HepG2 (cell line): ENCODE data around the gene MAP3K20. TPM values are rescaled to one million over a fixed set of nuclear protein-coding genes. Genes with fewer than 3 reads are reported as not detected.

Experiments
- ARID5B ChIP-seq: IDR thresholded peaks from 2 replicates; pipeline ENCODE4 v1.4.0; 2020; ENCODE audit warnings: mild to moderate bottlenecking, missing genetic modification reagents
- FOXA3 ChIP-seq: IDR thresholded peaks from 2 replicates; pipeline ENCODE4 v1.6.1; 2016; ENCODE audit warnings: missing genetic modification reagents, missing compliant biosample characterization
- ISL2 ChIP-seq: sonication (generic); formaldehyde crosslinking; IDR thresholded peaks from 2 replicates; pipeline ENCODE4 v1.5.0; 2020; ENCODE audit warnings: missing genetic modification reagents
- NR3C1 ChIP-seq: sonication (generic); formaldehyde crosslinking; IDR thresholded peaks from 2 replicates; pipeline ENCODE4 v1.4.0; 2020; ENCODE audit warnings: missing genetic modification reagents
- SOX13 ChIP-seq, 3 experiments: fragments of 450-650 bp in 1 of 3; sonication (generic) in 1 of 3; formaldehyde crosslinking in 1 of 3; IDR thresholded peaks in 2 of 3; conservative IDR thresholded peaks in 1 of 3; 2 replicates each; pipeline versions ENCODE4 v1.5.0 to v1.6.1; 2016 to 2020; ENCODE audit warnings: antibody characterized with exemption in 1 of 3, mild to moderate bottlenecking in 1 of 3, missing compliant biosample characterization in 1 of 3, missing genetic modification reagents in 1 of 3, moderate library complexity in 1 of 3
- TEAD2 ChIP-seq: sonication (generic); formaldehyde crosslinking; IDR thresholded peaks from 2 replicates; pipeline ENCODE4 v1.9.0; 2021; ENCODE audit warnings: missing genetic modification reagents
- ZNF280B ChIP-seq: sonication (generic); formaldehyde crosslinking; IDR thresholded peaks from 2 replicates; pipeline ENCODE4 v1.5.0; 2020; ENCODE audit warnings: missing genetic modification reagents, mild to moderate bottlenecking, borderline replicate concordance
- ZNF550 ChIP-seq: sonication (generic); formaldehyde crosslinking; IDR thresholded peaks from 2 replicates; pipeline ENCODE4 v1.4.0; 2020; ENCODE audit warnings: mild to moderate bottlenecking, missing genetic modification reagents, borderline replicate concordance
- ZNF644 ChIP-seq: IDR thresholded peaks from 2 replicates; pipeline ENCODE4 v1.6.1; 2016; ENCODE audit warnings: low read depth
- ZNF850 ChIP-seq: sonication (generic); formaldehyde crosslinking; conservative IDR thresholded peaks from 2 replicates; pipeline ENCODE4 v1.9.0; 2021; ENCODE audit warnings: mild to moderate bottlenecking, missing genetic modification reagents
- polyA plus RNA-seq, 8 experiments: library from polyadenylated mRNA; depleted of rRNA in 3 of 8; stranded (reverse) in 7 of 8; unstranded in 1 of 8; fragments of >200 nt; fragmentation: Illumina TruSeq in 4 of 8; extraction: Trizol in 4 of 8; gene quantifications; 2 replicates each; pipeline versions ENCODE4 v1.2.1 to v1.2.3, GENCODE V29; 2011 to 2016; ENCODE audit warnings: low read depth in 4 of 8, missing spikeins in 1 of 8, mixed read lengths in 1 of 8; ENCODE audit not compliant: insufficient read depth in 1 of 8
- total RNA-seq, 5 experiments: library from RNA; depleted of rRNA; stranded (reverse); fragments of >200 nt; fragmentation: Illumina TruSeq; extraction: Trizol; gene quantifications; 2 replicates each; pipeline ENCODE4 v1.2.3, GENCODE V29; 2016; ENCODE audit warnings: low read depth in 1 of 5
- TF ChIP-seq, protein P1 (sequence below), 2 experiments: sonication (generic) in 1 of 2; formaldehyde crosslinking in 1 of 2; IDR thresholded peaks; 2 replicates each; pipeline versions ENCODE4 v1.5.1 to v1.6.1; 2011 to 2020; ENCODE audit warnings: borderline replicate concordance in 1 of 2, low read depth in 1 of 2, low read length in 1 of 2, mild to moderate bottlenecking in 1 of 2, missing genetic modification reagents in 1 of 2, moderate library complexity in 1 of 2
- TF ChIP-seq, protein P2 (sequence below): sonication (generic); formaldehyde crosslinking; IDR thresholded peaks from 2 replicates; pipeline ENCODE4 v1.5.1; 2020; ENCODE audit warnings: mild to moderate bottlenecking, missing genetic modification reagents, borderline replicate concordance
- TF ChIP-seq, protein P3 (sequence below): sonication (generic); formaldehyde crosslinking; IDR thresholded peaks from 2 replicates; pipeline ENCODE4 v1.5.1; 2020; ENCODE audit warnings: mild to moderate bottlenecking, missing genetic modification reagents, moderate library complexity

The MAP3K20 gene
- total and polyA plus RNA-seq, 2 of the 13 experiments (the other 11 are each of a cell fraction or from before 2014, with no cell fraction given) = 5.2 to 13.5 TPM

- TF ChIP-seq SOX13 (IDR thresholded peaks at IDR 0.05) = no peak
- peak in 1 of 2 experiments; percentile 50; a peak in 1 of 4 replicates for TF ChIP-seq SOX13 (CRISPR knock-in tag; conservative IDR thresholded peaks at IDR 0.05 in 1 of 2, IDR thresholded peaks at IDR 0.05 in 1 of 2)
- TF ChIP-seq ZNF644 = no peak
- TF ChIP-seq NR3C1 (CRISPR knock-in tag) = no peak
- TF ChIP-seq, protein P1, sequence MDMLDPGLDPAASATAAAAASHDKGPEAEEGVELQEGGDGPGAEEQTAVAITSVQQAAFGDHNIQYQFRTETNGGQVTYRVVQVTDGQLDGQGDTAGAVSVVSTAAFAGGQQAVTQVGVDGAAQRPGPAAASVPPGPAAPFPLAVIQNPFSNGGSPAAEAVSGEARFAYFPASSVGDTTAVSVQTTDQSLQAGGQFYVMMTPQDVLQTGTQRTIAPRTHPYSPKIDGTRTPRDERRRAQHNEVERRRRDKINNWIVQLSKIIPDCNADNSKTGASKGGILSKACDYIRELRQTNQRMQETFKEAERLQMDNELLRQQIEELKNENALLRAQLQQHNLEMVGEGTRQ (IDR thresholded peaks at IDR 0.05; ENCODE audit: low read depth, low read length) = no peak
- TF ChIP-seq, protein P1 (CRISPR knock-in tag; IDR thresholded peaks at IDR 0.05; ENCODE audit: borderline replicate concordance) = no peak
- peak; percentile 52; the same call in 1 of the 2 replicates for TF ChIP-seq ISL2 (CRISPR knock-in tag)
- TF ChIP-seq TEAD2 = no peak
- TF ChIP-seq, protein P2, sequence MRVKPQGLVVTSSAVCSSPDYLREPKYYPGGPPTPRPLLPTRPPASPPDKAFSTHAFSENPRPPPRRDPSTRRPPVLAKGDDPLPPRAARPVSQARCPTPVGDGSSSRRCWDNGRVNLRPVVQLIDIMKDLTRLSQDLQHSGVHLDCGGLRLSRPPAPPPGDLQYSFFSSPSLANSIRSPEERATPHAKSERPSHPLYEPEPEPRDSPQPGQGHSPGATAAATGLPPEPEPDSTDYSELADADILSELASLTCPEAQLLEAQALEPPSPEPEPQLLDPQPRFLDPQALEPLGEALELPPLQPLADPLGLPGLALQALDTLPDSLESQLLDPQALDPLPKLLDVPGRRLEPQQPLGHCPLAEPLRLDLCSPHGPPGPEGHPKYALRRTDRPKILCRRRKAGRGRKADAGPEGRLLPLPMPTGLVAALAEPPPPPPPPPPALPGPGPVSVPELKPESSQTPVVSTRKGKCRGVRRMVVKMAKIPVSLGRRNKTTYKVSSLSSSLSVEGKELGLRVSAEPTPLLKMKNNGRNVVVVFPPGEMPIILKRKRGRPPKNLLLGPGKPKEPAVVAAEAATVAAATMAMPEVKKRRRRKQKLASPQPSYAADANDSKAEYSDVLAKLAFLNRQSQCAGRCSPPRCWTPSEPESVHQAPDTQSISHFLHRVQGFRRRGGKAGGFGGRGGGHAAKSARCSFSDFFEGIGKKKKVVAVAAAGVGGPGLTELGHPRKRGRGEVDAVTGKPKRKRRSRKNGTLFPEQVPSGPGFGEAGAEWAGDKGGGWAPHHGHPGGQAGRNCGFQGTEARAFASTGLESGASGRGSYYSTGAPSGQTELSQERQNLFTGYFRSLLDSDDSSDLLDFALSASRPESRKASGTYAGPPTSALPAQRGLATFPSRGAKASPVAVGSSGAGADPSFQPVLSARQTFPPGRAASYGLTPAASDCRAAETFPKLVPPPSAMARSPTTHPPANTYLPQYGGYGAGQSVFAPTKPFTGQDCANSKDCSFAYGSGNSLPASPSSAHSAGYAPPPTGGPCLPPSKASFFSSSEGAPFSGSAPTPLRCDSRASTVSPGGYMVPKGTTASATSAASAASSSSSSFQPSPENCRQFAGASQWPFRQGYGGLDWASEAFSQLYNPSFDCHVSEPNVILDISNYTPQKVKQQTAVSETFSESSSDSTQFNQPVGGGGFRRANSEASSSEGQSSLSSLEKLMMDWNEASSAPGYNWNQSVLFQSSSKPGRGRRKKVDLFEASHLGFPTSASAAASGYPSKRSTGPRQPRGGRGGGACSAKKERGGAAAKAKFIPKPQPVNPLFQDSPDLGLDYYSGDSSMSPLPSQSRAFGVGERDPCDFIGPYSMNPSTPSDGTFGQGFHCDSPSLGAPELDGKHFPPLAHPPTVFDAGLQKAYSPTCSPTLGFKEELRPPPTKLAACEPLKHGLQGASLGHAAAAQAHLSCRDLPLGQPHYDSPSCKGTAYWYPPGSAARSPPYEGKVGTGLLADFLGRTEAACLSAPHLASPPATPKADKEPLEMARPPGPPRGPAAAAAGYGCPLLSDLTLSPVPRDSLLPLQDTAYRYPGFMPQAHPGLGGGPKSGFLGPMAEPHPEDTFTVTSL (CRISPR knock-in tag) = no peak
- TF ChIP-seq FOXA3 (CRISPR knock-in tag) = peak; percentile 39; the same call in 1 of the 2 replicates
- TF ChIP-seq ARID5B (CRISPR knock-in tag) = peak; percentile 36; the same call in 1 of the 2 replicates
- TF ChIP-seq ZNF850 = no peak
- TF ChIP-seq, protein P3, sequence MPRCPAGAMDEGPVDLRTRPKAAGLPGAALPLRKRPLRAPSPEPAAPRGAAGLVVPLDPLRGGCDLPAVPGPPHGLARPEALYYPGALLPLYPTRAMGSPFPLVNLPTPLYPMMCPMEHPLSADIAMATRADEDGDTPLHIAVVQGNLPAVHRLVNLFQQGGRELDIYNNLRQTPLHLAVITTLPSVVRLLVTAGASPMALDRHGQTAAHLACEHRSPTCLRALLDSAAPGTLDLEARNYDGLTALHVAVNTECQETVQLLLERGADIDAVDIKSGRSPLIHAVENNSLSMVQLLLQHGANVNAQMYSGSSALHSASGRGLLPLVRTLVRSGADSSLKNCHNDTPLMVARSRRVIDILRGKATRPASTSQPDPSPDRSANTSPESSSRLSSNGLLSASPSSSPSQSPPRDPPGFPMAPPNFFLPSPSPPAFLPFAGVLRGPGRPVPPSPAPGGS = no peak
- TF ChIP-seq ZNF550 = no peak
- no peak for TF ChIP-seq ZNF280B (CRISPR knock-in tag)
Measured at GRCh38 chr2:173238385-173238784, 162.7 kb downstream of the MAP3K20 start (continued).
